DND-41 (cell line): ENCODE measurements around the gene P2RY8.
"Not testable (repeated sequence)": the region's sequence is repeated elsewhere in the genome, so short reads cannot be mapped to it uniquely, and the experiment has no call there.

ENCODE experiments used
- ATAC-seq: fragments of 200-7000 bp; cut with Tn5 transposase; 3 replicates; pipeline ENCODE4 v1.9.1; 2021; ENCODE audit warnings: low read depth; ENCODE audit not compliant: insufficient read depth
- DNase-seq: peaks from one replicate; pipeline ENCODE4 v3.0.0-alpha.2; 2020
- H2AFZ ChIP-seq: 2 replicates; pipeline ENCODE4 v1.6.0; 2012; ENCODE audit warnings: low read depth, low read length
- H3K27ac ChIP-seq: 2 replicates; pipeline ENCODE4 v1.5.1; 2012; ENCODE audit warnings: low read length, inconsistent platforms
- H3K27me3 ChIP-seq: fragments of 200-600 bp; sonication (generic); 2 replicates; pipeline ENCODE4 v1.6.0; 2012; ENCODE audit warnings: low read length, mild to moderate bottlenecking, inconsistent platforms; ENCODE audit not compliant: insufficient read depth, poor library complexity
- H3K36me3 ChIP-seq: 2 replicates; pipeline ENCODE4 v1.5.1; 2012; ENCODE audit warnings: low read length, inconsistent platforms; ENCODE audit not compliant: insufficient read depth
- H3K4me1 ChIP-seq: 2 replicates; pipeline ENCODE4 v1.5.1; 2012; ENCODE audit warnings: mild to moderate bottlenecking, low read length; ENCODE audit not compliant: insufficient read depth
- H3K4me2 ChIP-seq: 2 replicates; pipeline ENCODE4 v1.6.0; 2012; ENCODE audit warnings: mild to moderate bottlenecking, moderate library complexity, low read length, inconsistent platforms; ENCODE audit not compliant: insufficient read depth
- H3K4me3 ChIP-seq, 2 experiments: fragments of 200-600 bp in 1 of 2; shearing (Covaris generic) in 1 of 2; 2 replicates each; pipeline ENCODE4 v1.5.1; 2012 to 2016; ENCODE audit warnings: inconsistent platforms in 2 of 2, low read length in 2 of 2, mild to moderate bottlenecking in 2 of 2, low read depth in 1 of 2, moderate library complexity in 1 of 2
- H3K79me2 ChIP-seq: 2 replicates; pipeline ENCODE4 v1.6.0; 2012; ENCODE audit warnings: low read length, inconsistent platforms; ENCODE audit not compliant: insufficient read depth
- H3K9ac ChIP-seq: 2 replicates; pipeline ENCODE4 v1.6.0; 2012; ENCODE audit warnings: low read depth, mild to moderate bottlenecking, inconsistent platforms, low read length, moderate library complexity
- H3K9me3 ChIP-seq: 2 replicates; pipeline ENCODE4 v1.5.1; 2012; ENCODE audit warnings: low read length, moderate library complexity, mild to moderate bottlenecking, inconsistent platforms; ENCODE audit not compliant: insufficient read depth, severe bottlenecking
- H4K20me1 ChIP-seq: 2 replicates; pipeline ENCODE4 v1.6.0; 2012; ENCODE audit warnings: low read length; ENCODE audit not compliant: insufficient read depth
- EZH2 ChIP-seq: IDR thresholded peaks from 3 replicates; pipeline ENCODE4 v1.6.1; 2012; ENCODE audit warnings: borderline replicate concordance, low read depth, mild to moderate bottlenecking, moderate library complexity, low read length, inconsistent platforms; ENCODE audit not compliant: severe bottlenecking
- TF ChIP-seq, protein P1 (sequence below): IDR thresholded peaks from 2 replicates; pipeline ENCODE4 v1.5.1; 2012; ENCODE audit warnings: borderline replicate concordance, low read length, moderate library complexity, mild to moderate bottlenecking; ENCODE audit not compliant: poor library complexity, severe bottlenecking; ENCODE audit errors: extremely low read depth

The P2RY8 gene

DNA sequence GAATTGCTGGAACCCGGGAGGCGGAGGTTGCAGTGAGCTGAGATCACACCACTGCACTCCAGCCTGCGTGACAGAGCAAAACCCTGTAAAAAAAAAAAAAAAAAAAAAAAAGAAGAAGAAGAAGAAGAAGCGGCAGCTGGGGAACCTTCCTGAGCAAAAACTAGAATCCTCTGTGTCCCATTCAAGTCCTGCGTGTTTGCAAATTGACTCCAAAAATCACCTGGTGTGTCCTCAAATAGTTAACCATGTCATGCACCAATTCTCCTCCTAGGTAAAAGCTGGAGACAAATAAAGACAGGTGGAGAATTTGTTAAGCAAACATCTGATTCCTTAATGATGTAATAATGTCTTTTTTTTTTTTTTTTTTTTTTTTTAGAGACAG lies 52.4 kb downstream of the P2RY8 start:
- peaks cover 76% of the 10 kb centered on the region for H3K79me2 ChIP-seq
- TF ChIP-seq, protein P1, sequence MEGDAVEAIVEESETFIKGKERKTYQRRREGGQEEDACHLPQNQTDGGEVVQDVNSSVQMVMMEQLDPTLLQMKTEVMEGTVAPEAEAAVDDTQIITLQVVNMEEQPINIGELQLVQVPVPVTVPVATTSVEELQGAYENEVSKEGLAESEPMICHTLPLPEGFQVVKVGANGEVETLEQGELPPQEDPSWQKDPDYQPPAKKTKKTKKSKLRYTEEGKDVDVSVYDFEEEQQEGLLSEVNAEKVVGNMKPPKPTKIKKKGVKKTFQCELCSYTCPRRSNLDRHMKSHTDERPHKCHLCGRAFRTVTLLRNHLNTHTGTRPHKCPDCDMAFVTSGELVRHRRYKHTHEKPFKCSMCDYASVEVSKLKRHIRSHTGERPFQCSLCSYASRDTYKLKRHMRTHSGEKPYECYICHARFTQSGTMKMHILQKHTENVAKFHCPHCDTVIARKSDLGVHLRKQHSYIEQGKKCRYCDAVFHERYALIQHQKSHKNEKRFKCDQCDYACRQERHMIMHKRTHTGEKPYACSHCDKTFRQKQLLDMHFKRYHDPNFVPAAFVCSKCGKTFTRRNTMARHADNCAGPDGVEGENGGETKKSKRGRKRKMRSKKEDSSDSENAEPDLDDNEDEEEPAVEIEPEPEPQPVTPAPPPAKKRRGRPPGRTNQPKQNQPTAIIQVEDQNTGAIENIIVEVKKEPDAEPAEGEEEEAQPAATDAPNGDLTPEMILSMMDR, result no peak
- TF ChIP-seq EZH2, result no peak
- peak overlapping the region; percentile 86 for H3K27ac ChIP-seq
- no peak overlapping the region for H3K4me3 ChIP-seq
- H3K4me2 ChIP-seq, result no peak overlapping the region
- H3K27me3 ChIP-seq, result no peaks in the 10 kb centered on the region
- ATAC-seq (no peak), DNase-seq (no peak)
- H3K9me3 ChIP-seq, result peaks cover 8% of the 10 kb centered on the region
- H3K36me3 ChIP-seq, result peaks cover 67% of the 10 kb centered on the region
- peaks cover 14% of the 10 kb centered on the region for H4K20me1 ChIP-seq
- H2AFZ ChIP-seq, result no peak overlapping the region
- peaks cover 56% of the 10 kb centered on the region for H3K4me1 ChIP-seq
- H3K9ac ChIP-seq, result no peak overlapping the region

DNA sequence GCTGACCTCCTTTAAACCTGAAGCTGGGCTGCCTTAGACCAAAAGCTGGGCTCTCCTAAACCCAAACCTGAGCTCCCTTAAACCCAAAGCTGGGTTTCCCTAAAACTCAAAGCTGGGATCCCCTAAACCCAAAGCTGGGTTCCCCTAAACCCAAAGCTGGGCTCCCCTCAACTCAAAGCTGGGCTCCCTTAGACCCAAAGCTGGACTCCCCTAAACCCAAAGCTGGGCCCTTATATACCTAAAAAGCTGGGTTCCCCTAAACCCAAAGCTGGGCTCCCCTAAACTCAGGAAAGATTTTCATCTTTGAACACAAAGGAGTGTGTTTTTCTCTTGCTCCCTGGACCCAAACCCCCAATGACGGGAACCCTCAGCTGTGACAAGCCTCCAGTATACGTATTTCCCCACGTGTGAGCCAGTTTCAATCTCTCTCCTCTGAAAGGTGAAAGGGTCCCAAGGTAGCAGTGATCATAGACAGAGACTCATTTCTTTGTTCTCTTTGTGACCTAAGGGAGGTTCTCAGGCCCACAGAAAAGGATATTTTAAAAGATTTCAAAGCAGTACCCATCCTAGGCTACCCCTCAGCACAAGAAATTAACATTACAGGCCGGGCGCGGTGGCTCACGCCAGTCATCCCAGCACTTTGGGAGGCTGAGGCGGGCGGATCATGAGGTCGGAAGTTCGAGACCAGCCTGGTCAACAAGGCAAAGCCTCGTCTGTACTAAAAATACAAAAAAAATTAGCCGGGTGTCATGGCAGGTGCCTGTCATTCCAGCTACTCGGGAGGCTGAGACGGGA lies 52.9 kb downstream of the P2RY8 start:
- TF ChIP-seq, protein P1, result no peak
- no peak for TF ChIP-seq EZH2
- peaks cover 56% of the 10 kb centered on the region for H3K4me1 ChIP-seq
- peaks cover 77% of the 10 kb centered on the region for H3K79me2 ChIP-seq
- H3K9ac ChIP-seq, result peak overlapping the region; percentile 28
- DNase-seq, result peak; percentile 20
- H3K4me3 ChIP-seq, result no peak overlapping the region
- H3K4me2 ChIP-seq, result peak overlapping the region; percentile 1
- H3K36me3 ChIP-seq, result peaks cover 68% of the 10 kb centered on the region
- H3K27me3 ChIP-seq, result no peaks in the 10 kb centered on the region
- ATAC-seq, result no peak
- H2AFZ ChIP-seq, result no peak overlapping the region
- H4K20me1 ChIP-seq, result peaks cover 11% of the 10 kb centered on the region
- peak overlapping the region; percentile 86 for H3K27ac ChIP-seq
- H3K9me3 ChIP-seq, result peaks cover 9% of the 10 kb centered on the region

DNA sequence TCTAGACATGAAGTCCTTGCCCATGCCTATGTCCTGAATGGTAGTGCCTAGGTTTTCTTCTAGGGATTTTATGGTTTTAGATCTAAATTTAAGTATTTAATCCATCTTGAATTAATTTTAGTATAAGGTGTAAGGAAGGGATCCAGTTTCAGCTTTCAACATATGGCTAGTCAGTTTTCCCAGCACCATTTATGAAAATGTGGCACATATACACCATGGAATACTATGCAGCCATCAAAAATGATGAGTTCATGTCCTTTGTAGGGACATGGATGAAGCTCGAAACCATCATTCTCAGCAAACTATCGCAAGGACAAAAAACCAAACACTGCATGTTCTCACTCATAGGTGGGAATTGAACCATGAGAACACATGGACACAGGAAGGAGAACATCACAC lies 54.5 kb downstream of the P2RY8 start:
- peak overlapping the region in 1 of 2 experiments; percentile 39; a peak in 2 of 4 replicates for H3K4me3 ChIP-seq
- H3K27me3 ChIP-seq, DNase-seq, H2AFZ ChIP-seq, H4K20me1 ChIP-seq, H3K9me3 ChIP-seq, ATAC-seq: not testable (repeated sequence)
- peak overlapping the region; percentile 58 for H3K9ac ChIP-seq
- peak overlapping the region; percentile 91 for H3K27ac ChIP-seq
- peaks cover 77% of the 10 kb centered on the region for H3K79me2 ChIP-seq
- H3K4me1 ChIP-seq, result peaks cover 55% of the 10 kb centered on the region
- H3K36me3 ChIP-seq, result peaks cover 64% of the 10 kb centered on the region
- peak overlapping the region; percentile 53 for H3K4me2 ChIP-seq
